Thymus (tissue), 11 donors: Measurements from ENCODE around the gene IBTK. TPM values are rescaled to one million over a fixed set of nuclear protein-coding genes. Genes with fewer than 3 reads are reported as not detected.
"Not testable (repeated sequence)": the region's sequence is repeated elsewhere in the genome, so short reads cannot be mapped to it uniquely, and the experiment has no call there.

ENCODE experiments used
- DNase-seq, 9 donors: peaks; one replicate each; pipeline ENCODE4 v3.0.0-alpha.2; 2013; ENCODE audit warnings: low spot score in 9 of 9, low read depth in 6 of 9, missing footprints in 1 of 9
- H3K27ac ChIP-seq, 2 donors: one replicate each; pipeline ENCODE4 v1.5.1; 2013; ENCODE audit warnings: control low read depth in 1 of 2, low read depth in 1 of 2, low read length in 1 of 2, mild to moderate bottlenecking in 1 of 2, moderate library complexity in 1 of 2
- H3K27me3 ChIP-seq, 2 donors: one replicate each; pipeline ENCODE4 v1.5.1; 2013; ENCODE audit warnings: low read length in 1 of 2; ENCODE audit not compliant: control insufficient read depth in 2 of 2, insufficient read depth in 1 of 2
- H3K36me3 ChIP-seq, 2 donors: one replicate each; pipeline ENCODE4 v1.5.1; 2013; ENCODE audit warnings: low read length in 1 of 2, mild to moderate bottlenecking in 1 of 2, moderate library complexity in 1 of 2; ENCODE audit not compliant: control insufficient read depth in 2 of 2, insufficient read depth in 2 of 2
- H3K4me1 ChIP-seq, 2 donors: one replicate each; pipeline ENCODE4 v1.5.1; 2013; ENCODE audit warnings: low read length in 2 of 2; ENCODE audit not compliant: control insufficient read depth in 2 of 2, insufficient read depth in 2 of 2
- H3K4me3 ChIP-seq, 2 donors: one replicate each; pipeline ENCODE4 v1.5.1; 2013; ENCODE audit warnings: low read length in 2 of 2, control low read depth in 1 of 2, mild to moderate bottlenecking in 1 of 2
- H3K9me3 ChIP-seq, 2 donors: one replicate each; pipeline ENCODE4 v1.5.1; 2013; ENCODE audit warnings: low read length in 1 of 2, mild to moderate bottlenecking in 1 of 2; ENCODE audit not compliant: control insufficient read depth in 2 of 2, insufficient read depth in 1 of 2
- WGBS: extraction: QIAGEN DNeasy Blood & Tissue Kit; methylation state at CpG from one replicate; pipeline ENCODE4 v1.1.7; 2013; 5-methylcytosine and 5-hydroxymethylcytosine counted together
- polyA plus RNA-seq: library from polyadenylated mRNA; stranded (reverse); fragments of 200-250 nt; gene quantifications from one replicate; pipeline ENCODE4 v1.2.3, GENCODE V29; 2013
- total RNA-seq: library from RNA; stranded (reverse); fragments of 120-200 nt; gene quantifications from one replicate; pipeline ENCODE4 v1.2.4, GENCODE V29; 2013
- donor health status: healthy.

Gene IBTK
- total and polyA plus RNA-seq, 2 donors, result 23.8 to 28.7 TPM

- no peaks in the 10 kb centered on the region for H3K27me3 ChIP-seq
- no peaks in the 10 kb centered on the region for H3K36me3 ChIP-seq
- no peaks in the 10 kb centered on the region for H3K9me3 ChIP-seq
- 43% methylated on average over 2 of the region's 2 CpGs for WGBS
- H3K4me1 ChIP-seq, result no peaks in the 10 kb centered on the region
- H3K27ac ChIP-seq, result no peak overlapping the region
- no peak overlapping the region for H3K4me3 ChIP-seq
- DNase-seq, result no peak
Measured at GRCh38 chr6:82264824-82265223, 17.3 kb upstream of the IBTK start.

GRCh38 chr6:82264321-82264720, 16.8 kb upstream of the IBTK start:
- no peaks in the 10 kb centered on the region for H3K9me3 ChIP-seq
- H3K27ac ChIP-seq, result no peak overlapping the region
- H3K27me3 ChIP-seq, result no peaks in the 10 kb centered on the region
- no peak for DNase-seq
- no peak overlapping the region for H3K4me3 ChIP-seq
- H3K4me1 ChIP-seq, result no peaks in the 10 kb centered on the region
- H3K36me3 ChIP-seq, result no peaks in the 10 kb centered on the region

- Histone ChIP-seq H3K4me1 (no peaks in the 10 kb centered on the region), H3K36me3 (no peaks in the 10 kb centered on the region), H3K27ac (no peak overlapping the region), H3K4me3 (no peak overlapping the region), H3K27me3 (no peaks in the 10 kb centered on the region), H3K9me3 (no peaks in the 10 kb centered on the region)
- 95% methylated on average over 3 of the region's 3 CpGs for WGBS
- DNase-seq, result no peak
Measured at GRCh38 chr6:82263916-82264315, 16.4 kb upstream of the IBTK start.

GRCh38 chr6:82260997-82261732, 13.6 kb upstream of the IBTK start:
- H3K27me3 ChIP-seq, result no peaks in the 10 kb centered on the region
- H3K36me3 ChIP-seq, result no peaks in the 10 kb centered on the region
- no peak for DNase-seq
- H3K9me3 ChIP-seq, result no peaks in the 10 kb centered on the region
- 89% methylated on average over 2 of the region's 2 CpGs for WGBS
- no peak overlapping the region for H3K4me3 ChIP-seq
- H3K4me1 ChIP-seq, result no peaks in the 10 kb centered on the region
- no peak overlapping the region for H3K27ac ChIP-seq

GRCh38 chr6:82259389-82259788, 11.8 kb upstream of the IBTK start:
- Histone ChIP-seq H3K27ac (no peak overlapping the region), H3K36me3 (no peaks in the 10 kb centered on the region), H3K9me3 (no peaks in the 10 kb centered on the region), H3K4me1 (no peaks in the 10 kb centered on the region), H3K4me3 (no peak overlapping the region), H3K27me3 (no peaks in the 10 kb centered on the region)
- no peak for DNase-seq
- 68% methylated on average over 1 of the region's 1 CpG for WGBS

- no peak for DNase-seq
- Histone ChIP-seq H3K27ac (no peak overlapping the region), H3K4me3 (no peak overlapping the region), H3K27me3 (no peaks in the 10 kb centered on the region), H3K4me1 (no peaks in the 10 kb centered on the region), H3K36me3 (no peaks in the 10 kb centered on the region), H3K9me3 (no peaks in the 10 kb centered on the region)
- WGBS, result 91% methylated on average over 1 of the region's 1 CpG
Measured at GRCh38 chr6:82257088-82257774, 9.7 kb upstream of the IBTK start.

- not testable (repeated sequence) for H3K36me3 ChIP-seq, H3K4me1 ChIP-seq, H3K4me3 ChIP-seq, H3K9me3 ChIP-seq, H3K27me3 ChIP-seq, DNase-seq, H3K27ac ChIP-seq
- WGBS, result 98% methylated on average over 5 of the region's 5 CpGs
Measured at GRCh38 chr6:82254722-82255121, 7.2 kb upstream of the IBTK start.

- no peaks in the 10 kb centered on the region for H3K9me3 ChIP-seq
- H3K27me3 ChIP-seq, result no peaks in the 10 kb centered on the region
- no peaks in the 10 kb centered on the region for H3K36me3 ChIP-seq
- no peak overlapping the region for H3K4me3 ChIP-seq
- H3K27ac ChIP-seq, result no peak overlapping the region
- H3K4me1 ChIP-seq, result peaks cover 0 to 4% of the 10 kb centered on the region in 2 donors
- peak in 2 of 9 donors; percentile 25 to 41 for DNase-seq
Measured at GRCh38 chr6:82251942-82252341, 4.4 kb upstream of the IBTK start.

- 97% methylated on average over 12 of the region's 12 CpGs for WGBS
- H3K4me3 ChIP-seq, result no peak overlapping the region
- no peak overlapping the region for H3K27ac ChIP-seq
- no peaks in the 10 kb centered on the region for H3K36me3 ChIP-seq
- H3K27me3 ChIP-seq, result no peaks in the 10 kb centered on the region
- H3K9me3 ChIP-seq, result no peaks in the 10 kb centered on the region
- peaks cover 0 to 7% of the 10 kb centered on the region in 2 donors for H3K4me1 ChIP-seq
- DNase-seq, result no peak
Measured at GRCh38 chr6:82249381-82250253, 2.1 kb upstream of the IBTK start.
